Testis (tissue), 3 donors: Measurements from ENCODE around the gene CEMP1. TPM values are rescaled to one million over a fixed set of nuclear protein-coding genes. Genes with fewer than 3 reads are reported as not detected.

ENCODE experiments used
- DNase-seq: peaks from one replicate; pipeline ENCODE4 v3.0.0-alpha.2; 2019
- H3K27ac ChIP-seq, 2 donors: fragments of 200-600 bp; sonication (generic); one replicate each; pipeline ENCODE4 v1.5.1; 2019
- H3K27me3 ChIP-seq: fragments of 200-600 bp; sonication (generic); one replicate; pipeline ENCODE4 v1.5.1; 2019
- H3K36me3 ChIP-seq: fragments of 200-600 bp; sonication (generic); one replicate; pipeline ENCODE4 v1.5.1; 2017; ENCODE audit warnings: low read depth; ENCODE audit errors: missing control alignments
- H3K4me1 ChIP-seq: fragments of 200-600 bp; sonication (generic); one replicate; pipeline ENCODE4 v1.5.1; 2019
- H3K4me3 ChIP-seq, 2 donors: fragments of 200-600 bp; sonication (generic); one replicate each; pipeline ENCODE4 v1.5.1; 2017 to 2019
- H3K9me3 ChIP-seq: fragments of 200-600 bp; sonication (generic); one replicate; pipeline ENCODE4 v1.5.1; 2017
- CTCF ChIP-seq, 3 experiments: fragments of 450-650 bp in 2 of 3; fragments of 200-600 bp in 1 of 3; sonication (generic) in 1 of 3; IDR thresholded peaks; one replicate each; pipeline ENCODE4 v1.5.1; 2016 to 2019; ENCODE audit warnings: antibody characterized with exemption in 3 of 3, mild to moderate bottlenecking in 2 of 3, moderate library complexity in 1 of 3
- POLR2A ChIP-seq: fragments of 450-650 bp; IDR thresholded peaks from one replicate; pipeline ENCODE4 v1.6.1; 2017; ENCODE audit warnings: antibody characterized with exemption, mild to moderate bottlenecking, moderate library complexity
- WGBS, 2 donors: methylation state at CpG; one replicate each; pipeline ENCODE4 v1.1.5; 2018; 5-methylcytosine and 5-hydroxymethylcytosine counted together
- intact Hi-C: fragments of 100-400 bp; cut with DNase I; formaldehyde crosslinking; loops from one replicate; pipeline ENCODE4 v1.15.1; 2023; ENCODE audit warnings: low total_unique reads
- polyA plus RNA-seq: library from polyadenylated mRNA; stranded (reverse); fragments of 350-450 nt; fragmentation: Illumina TruSeq; extraction: RNeasy Lipid Tissue Mini Kit (QIAGEN cat#74804); gene quantifications from one replicate; pipeline ENCODE4 v1.2.3, GENCODE V29; 2014; ENCODE audit warnings: low read depth, low replicate concordance; ENCODE audit not compliant: insufficient read depth
- total RNA-seq, 2 donors: library from RNA; depleted of rRNA; stranded (reverse); fragments of >200 nt; gene quantifications; one replicate each; pipeline ENCODE4 v1.2.3, GENCODE V29; 2016

Gene CEMP1
- total and polyA plus RNA-seq, 3 donors from 2014 or later, result 1.6 to 5.5 (median 5.4) TPM

DNA sequence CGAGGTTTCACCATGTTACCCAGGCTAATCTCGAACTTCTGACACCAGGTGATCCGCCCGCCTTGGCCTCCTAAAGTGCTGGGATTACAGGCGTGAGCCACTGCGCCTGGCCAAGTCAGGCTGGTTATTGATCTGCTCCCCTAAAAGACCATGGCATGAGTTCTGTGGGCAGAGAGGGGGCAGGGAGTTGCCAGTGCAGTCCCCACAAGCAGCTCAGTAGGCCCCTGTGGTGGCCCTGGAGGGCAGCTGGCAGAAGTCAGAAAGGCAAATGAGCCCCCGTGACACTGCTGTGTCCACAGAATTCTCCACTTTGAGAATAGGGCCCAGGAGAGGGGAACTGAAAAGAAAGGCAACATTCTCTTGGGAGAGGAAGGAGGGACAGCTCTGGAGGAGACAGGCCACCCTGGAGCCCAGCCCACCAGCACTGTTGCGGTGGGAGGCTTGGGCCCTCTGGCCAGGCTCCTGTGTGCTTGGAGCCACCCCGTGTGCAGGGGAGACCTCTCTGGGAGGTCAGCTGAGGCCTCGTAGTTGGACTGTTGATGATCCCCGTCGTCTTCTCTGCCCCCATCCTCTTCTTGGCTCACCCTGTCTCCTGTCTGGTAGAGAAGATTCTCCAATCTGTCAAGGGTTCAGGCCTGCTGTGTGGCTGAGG lies 13.1 kb downstream of the CEMP1 start:
- Histone ChIP-seq H3K36me3 (no peaks in the 10 kb centered on the region), H3K4me1 (peaks cover 61% of the 10 kb centered on the region), H3K27me3 (no peaks in the 10 kb centered on the region), H3K9me3 (no peaks in the 10 kb centered on the region), H3K27ac (peak overlapping the region; percentile 10 to 73), H3K4me3 (no peak overlapping the region)
- WGBS, 2 donors, result 57 to 58% methylated on average over 12 of the region's 12 CpGs
- no peak for DNase-seq
- intact Hi-C loops, result no loop called here
- TF ChIP-seq POLR2A (no peak), CTCF (IDR thresholded peaks at IDR 0.05) (no peak)

GRCh38 chr16:2516391-2517240 lies 14.6 kb downstream of the CEMP1 start:
- Histone ChIP-seq H3K36me3 (no peaks in the 10 kb centered on the region), H3K4me1 (peaks cover 71% of the 10 kb centered on the region), H3K27me3 (no peaks in the 10 kb centered on the region), H3K9me3 (no peaks in the 10 kb centered on the region), H3K4me3 (no peak overlapping the region), H3K27ac (peak overlapping the region; percentile 63 to 99)
- peak; percentile 43 for DNase-seq
- WGBS, 2 donors, result 63 to 66% methylated on average over 11 of the region's 11 CpGs
- intact Hi-C loops, result no loop called here
- no peak for TF ChIP-seq POLR2A
- TF ChIP-seq CTCF (IDR thresholded peaks at IDR 0.05), result no peak

GRCh38 chr16:2515180-2515851 lies 15.9 kb downstream of the CEMP1 start:
- no peaks in the 10 kb centered on the region for H3K9me3 ChIP-seq
- intact Hi-C loops, result no loop called here
- H3K4me3 ChIP-seq, result peak overlapping the region; percentile 98 to 99
- DNase-seq, result no peak
- no peaks in the 10 kb centered on the region for H3K27me3 ChIP-seq
- peaks cover 63% of the 10 kb centered on the region for H3K4me1 ChIP-seq
- TF ChIP-seq CTCF (IDR thresholded peaks at IDR 0.05), result no peak
- TF ChIP-seq POLR2A, result no peak
- no peaks in the 10 kb centered on the region for H3K36me3 ChIP-seq
- H3K27ac ChIP-seq, result peak overlapping the region; percentile 98 to 99
- 13 to 40% methylated on average over 4 to 14 of the region's 14 CpGs for WGBS, 2 donors

- Histone ChIP-seq H3K9me3 (no peaks in the 10 kb centered on the region), H3K27me3 (no peaks in the 10 kb centered on the region), H3K27ac (peak overlapping the region; percentile 98 to 99), H3K36me3 (no peaks in the 10 kb centered on the region), H3K4me3 (peak overlapping the region; percentile 98 to 99), H3K4me1 (peaks cover 59% of the 10 kb centered on the region)
- no peak for DNase-seq
- 0 to 1% methylated on average over 4 to 60 of the region's 63 CpGs for WGBS, 2 donors
- no peak for TF ChIP-seq POLR2A
- TF ChIP-seq CTCF (IDR thresholded peaks at IDR 0.05), result no peak
- intact Hi-C loops, result no loop called here
Observed at GRCh38 chr16:2514333-2515179, 16.7 kb downstream of the CEMP1 start.
